HCT116 (cell line): ENCODE results near the gene DRAP1. TPM values are rescaled to one million over a fixed set of nuclear protein-coding genes. Genes with fewer than 3 reads are reported as not detected.

Experiments
- ATAC-seq: fragments of 200-7000 bp; cut with Tn5 transposase; 2 replicates; pipeline ENCODE4 v1.9.1; 2020; ENCODE audit warnings: mild to moderate bottlenecking, moderate library complexity
- BruUV-seq: library from RNA; stranded (reverse); fragments of 400-500 nt; replicated peaks from 2 replicates; lab custom pipeline; 2021; lab: Mats Ljungman, UMichigan
- CTCF ChIA-PET: fragments of 300-600 bp; sonication (Branson Sonifier 250); formaldehyde crosslinking; loops from one replicate; lab custom pipeline; 2021; ENCODE audit warnings: antibody characterized with exemption; lab: Charles Lee
- POLR2A ChIA-PET: fragments of 300-600, 350-600 bp; sonication (Branson Sonifier 250); formaldehyde crosslinking; loops from one replicate; lab custom pipeline; 2021; ENCODE audit warnings: antibody characterized with exemption; lab: Charles Lee
- RAD21 ChIA-PET, 2 experiments: fragments of 300-600 bp; sonication (Branson Sonifier 250); formaldehyde crosslinking; loops; one replicate each; lab custom pipeline; 2023; ENCODE audit warnings: low total read pairs in 2 of 2; ENCODE audit not compliant: uncharacterized antibody in 2 of 2, unreplicated experiment in 2 of 2, low non-redundant PET in 1 of 2; lab: Charles Lee
- DNase-seq: peaks from one replicate; pipeline ENCODE4 v3.0.0-alpha.2; 2010; ENCODE audit warnings: low read depth, low spot score
- H2AFZ ChIP-seq: fragments of 200-600 bp; shearing (Covaris generic), sonication (generic); 2 replicates; pipeline ENCODE4 v1.6.1; 2017; ENCODE audit warnings: low read depth, mixed run types, mixed read lengths, antibody characterized with exemption, low read length; ENCODE audit not compliant: poor library complexity, severe bottlenecking
- H3K27ac ChIP-seq: 2 replicates; pipeline ENCODE4 v1.5.1; 2012; ENCODE audit warnings: low read depth, low read length
- H3K27me3 ChIP-seq: fragments of 200-600 bp; sonication (generic); 2 replicates; pipeline ENCODE4 v1.6.1; 2016; ENCODE audit warnings: mixed run types, low read length, mixed read lengths; ENCODE audit not compliant: insufficient read depth
- H3K36me3 ChIP-seq, 2 experiments: fragments of 200-500 bp in 1 of 2; fragments of 200-600 bp in 1 of 2; sonication (Bioruptor generic) in 1 of 2; sonication (generic) in 1 of 2; 2 replicates each; pipeline versions ENCODE4 v1.5.1 to v1.6.1; 2014 to 2016; ENCODE audit warnings: low read length in 2 of 2, inconsistent platforms in 1 of 2, mixed read lengths in 1 of 2, mixed run types in 1 of 2; ENCODE audit not compliant: insufficient read depth in 2 of 2, control insufficient read depth in 1 of 2
- H3K4me1 ChIP-seq, 2 experiments: fragments of 200-600 bp in 1 of 2; sonication (generic) in 1 of 2; 2 replicates each; pipeline versions ENCODE4 v1.5.1 to v1.6.1; 2012 to 2017; ENCODE audit warnings: low read length in 2 of 2, inconsistent platforms in 1 of 2, mild to moderate bottlenecking in 1 of 2, mixed read lengths in 1 of 2, mixed run types in 1 of 2, moderate library complexity in 1 of 2; ENCODE audit not compliant: insufficient read depth in 2 of 2, control insufficient read depth in 1 of 2
- H3K4me2 ChIP-seq: fragments of 200-600 bp; sonication (generic); 2 replicates; pipeline ENCODE4 v1.6.1; 2017; ENCODE audit warnings: mixed run types, low read length, mixed read lengths
- H3K4me3 ChIP-seq, 2 experiments: fragments of 200-600 bp in 1 of 2; sonication (generic) in 1 of 2; replicated peaks in 1 of 2; 2 replicates each; pipeline ENCODE4 v1.5.1; 2011 to 2016; ENCODE audit warnings: low read length in 2 of 2, control low read depth in 1 of 2, low read depth in 1 of 2, mild to moderate bottlenecking in 1 of 2, mixed read lengths in 1 of 2, mixed run types in 1 of 2
- H3K79me2 ChIP-seq: fragments of 200-600 bp; sonication (generic); 2 replicates; pipeline ENCODE4 v1.6.1; 2017; ENCODE audit warnings: mild to moderate bottlenecking, mixed run types, low read length, moderate library complexity, mixed read lengths; ENCODE audit not compliant: insufficient read depth
- H3K9ac ChIP-seq: fragments of 200-600 bp; sonication (generic); 2 replicates; pipeline ENCODE4 v1.6.1; 2016; ENCODE audit warnings: low read length, mixed read lengths
- H3K9me2 ChIP-seq: fragments of 200-600 bp; sonication (generic), shearing (Covaris generic); 2 replicates; pipeline ENCODE4 v1.6.1; 2017; ENCODE audit warnings: mixed run types, mild to moderate bottlenecking, moderate library complexity; ENCODE audit not compliant: insufficient read depth
- H3K9me3 ChIP-seq, 2 experiments: fragments of 200-500 bp in 1 of 2; fragments of 200-600 bp in 1 of 2; sonication (Bioruptor generic) in 1 of 2; sonication (generic) in 1 of 2; 2 replicates each; pipeline ENCODE4 v1.6.1; 2014 to 2017; ENCODE audit warnings: low read length in 2 of 2, mixed read lengths in 2 of 2, inconsistent platforms in 1 of 2, low read depth in 1 of 2, mild to moderate bottlenecking in 1 of 2, mixed run types in 1 of 2, moderate library complexity in 1 of 2; ENCODE audit not compliant: control insufficient read depth in 1 of 2, insufficient read depth in 1 of 2
- H4K20me1 ChIP-seq: fragments of 200-600 bp; sonication (generic), shearing (Covaris generic); 2 replicates; pipeline ENCODE4 v1.6.1; 2017; ENCODE audit warnings: mixed run types, mild to moderate bottlenecking, moderate library complexity; ENCODE audit not compliant: insufficient read depth
- CEBPB ChIP-seq: IDR thresholded peaks from 2 replicates; pipeline ENCODE4 v1.6.1; 2012; ENCODE audit warnings: low read depth
- EZH2 ChIP-seq: fragments of 200-600 bp; sonication (generic); IDR thresholded peaks from 2 replicates; pipeline ENCODE4 v1.6.1; 2017; ENCODE audit warnings: antibody characterized with exemption, mixed run types
- RAD21 ChIP-seq: IDR thresholded peaks from 2 replicates; pipeline ENCODE4 v1.6.1; 2012; ENCODE audit warnings: low read depth, mild to moderate bottlenecking
- TCF7L2 ChIP-seq: IDR thresholded peaks from 2 replicates; pipeline ENCODE4 v1.7.0; 2011; ENCODE audit warnings: borderline replicate concordance, inconsistent platforms; ENCODE audit not compliant: insufficient read depth, insufficient read length; ENCODE audit errors: extremely low read depth
- intact Hi-C: fragments of 100-400 bp; cut with micrococcal nuclease; formaldehyde crosslinking; loops from 2 replicates; pipeline ENCODE4 v1.10.0; 2022
- total RNA-seq: library from RNA; stranded (reverse); gene quantifications from one replicate; pipeline ENCODE4 v1.2.1, GENCODE V29; 2021; ENCODE audit not compliant: unreplicated experiment
- TF ChIP-seq, protein P1 (sequence below): IDR thresholded peaks from 2 replicates; pipeline ENCODE4 v1.6.1; 2011; ENCODE audit warnings: mild to moderate bottlenecking, low read length, moderate library complexity; ENCODE audit not compliant: insufficient replicate concordance; ENCODE audit errors: extremely low read depth

The DRAP1 gene
- total RNA-seq, 1 experiment from 2014 or later, result 158 TPM

DNA sequence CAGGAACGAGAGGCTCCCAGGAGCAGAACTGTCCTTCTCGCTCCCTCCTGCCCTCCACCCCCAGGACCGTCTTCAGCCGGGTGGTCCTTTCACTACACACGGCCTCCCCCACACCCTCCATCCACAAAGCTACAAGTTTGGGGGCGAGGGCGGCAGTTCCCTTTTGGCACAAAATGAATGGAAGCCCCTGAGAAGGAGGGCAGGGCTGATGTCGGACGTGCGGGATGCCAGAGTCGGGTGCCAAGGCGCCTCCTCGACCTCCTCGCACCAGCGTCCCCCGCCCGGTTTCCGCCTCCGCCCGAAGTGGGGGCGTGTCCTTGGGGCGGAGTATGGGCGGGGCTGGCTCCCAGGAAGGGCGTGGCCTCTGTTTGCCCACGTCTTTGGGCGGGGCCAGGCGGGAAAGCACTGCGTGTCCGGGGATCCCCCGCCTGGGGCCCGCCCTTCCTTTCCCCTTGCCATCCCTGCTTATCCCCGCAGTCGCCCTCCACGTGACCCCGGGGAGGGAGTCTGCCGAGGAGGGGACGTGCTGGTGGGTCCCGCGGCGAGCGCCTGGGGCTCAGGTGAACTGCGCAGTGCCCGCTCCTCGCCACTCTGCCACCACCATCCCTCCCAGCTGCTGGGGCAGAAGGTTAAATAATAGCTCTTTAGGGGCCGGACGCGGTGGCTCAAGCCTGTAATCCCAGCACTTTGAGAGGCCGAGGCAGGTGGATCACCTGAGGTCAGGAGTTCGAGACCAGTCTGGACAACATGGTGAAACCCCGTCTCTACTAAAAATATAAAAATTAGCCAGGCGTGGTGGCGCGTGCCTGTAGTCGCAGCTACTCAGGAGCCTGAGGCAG, 45.7 kb upstream of the DRAP1 start (continued):
- TF ChIP-seq, protein P1, sequence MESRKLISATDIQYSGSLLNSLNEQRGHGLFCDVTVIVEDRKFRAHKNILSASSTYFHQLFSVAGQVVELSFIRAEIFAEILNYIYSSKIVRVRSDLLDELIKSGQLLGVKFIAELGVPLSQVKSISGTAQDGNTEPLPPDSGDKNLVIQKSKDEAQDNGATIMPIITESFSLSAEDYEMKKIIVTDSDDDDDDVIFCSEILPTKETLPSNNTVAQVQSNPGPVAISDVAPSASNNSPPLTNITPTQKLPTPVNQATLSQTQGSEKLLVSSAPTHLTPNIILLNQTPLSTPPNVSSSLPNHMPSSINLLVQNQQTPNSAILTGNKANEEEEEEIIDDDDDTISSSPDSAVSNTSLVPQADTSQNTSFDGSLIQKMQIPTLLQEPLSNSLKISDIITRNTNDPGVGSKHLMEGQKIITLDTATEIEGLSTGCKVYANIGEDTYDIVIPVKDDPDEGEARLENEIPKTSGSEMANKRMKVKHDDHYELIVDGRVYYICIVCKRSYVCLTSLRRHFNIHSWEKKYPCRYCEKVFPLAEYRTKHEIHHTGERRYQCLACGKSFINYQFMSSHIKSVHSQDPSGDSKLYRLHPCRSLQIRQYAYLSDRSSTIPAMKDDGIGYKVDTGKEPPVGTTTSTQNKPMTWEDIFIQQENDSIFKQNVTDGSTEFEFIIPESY, result no peak
- no peak for TF ChIP-seq TCF7L2

DNA sequence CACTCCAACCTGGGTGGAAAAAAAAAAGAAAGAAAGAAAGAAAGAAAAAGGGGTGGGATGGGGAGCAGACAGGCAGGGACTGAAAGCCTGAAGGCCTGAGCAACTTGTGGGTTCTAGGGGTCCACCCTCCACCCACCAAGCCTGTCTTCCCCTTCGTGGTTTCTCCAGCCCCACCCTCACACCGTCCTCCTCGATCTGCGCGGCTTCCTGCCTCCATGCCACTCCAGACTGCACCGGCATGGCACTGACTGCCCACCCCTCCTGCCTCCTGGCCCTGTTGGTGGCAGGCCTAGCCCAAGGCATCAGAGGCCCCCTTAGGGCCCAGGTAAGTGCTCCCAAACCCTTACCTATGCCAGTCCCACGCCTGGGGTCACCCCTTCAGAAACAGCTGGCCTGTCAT, 39.6 kb upstream of the DRAP1 start, which contains the start of gene CTSW:
Gene CTSW, plus strand, starts transcription at position 221 of the 400 bp plus-strand sequence. Its CDS starts 18 bp downstream, at position 239.
- POLR2A ChIA-PET, result no interaction called here
- Histone ChIP-seq H3K4me2 (no peak within 1 kb of the TSS), H3K27ac (no peak within 1 kb of the TSS), H3K27me3 (no peaks in the 10 kb centered on the region)
- intact Hi-C loops, result no loop called here
- TF ChIP-seq EZH2 (no peak), RAD21 (no peak), CEBPB (no peak)
- TF ChIP-seq, all 23 proteins: peak for 0
- no peaks in the 10 kb centered on the region for H4K20me1 ChIP-seq
- no peak within 1 kb of the TSS for H3K4me3 ChIP-seq
- H3K4me1 ChIP-seq, result peaks cover 2 to 5% of the 10 kb centered on the region in 2 experiments; a peak in 2 of 4 replicates
- H2AFZ ChIP-seq, result no peak within 1 kb of the TSS
- BruUV-seq, result no TSS peak
- CTCF ChIA-PET, result interaction anchor here (1.1 kb wide), 1 partner anchor 8 kb away, joined by 4 read pairs; the partner anchor contains the start of gene FIBP
- RAD21 ChIA-PET, result no interaction called here
- ATAC-seq (no peak), DNase-seq (no peak)
- no peaks in the 10 kb centered on the region for H3K9me3 ChIP-seq
- no peaks in the 10 kb centered on the region for H3K9me2 ChIP-seq
- H3K36me3 ChIP-seq, result peaks cover 5 to 25% of the 10 kb centered on the region in 2 experiments; a peak in 2 of 4 replicates
- H3K79me2 ChIP-seq, result peaks cover 12% of the 10 kb centered on the region; the same call in 1 of the 2 replicates
- H3K9ac ChIP-seq, result no peak within 1 kb of the TSS
